Endothelial cell of umbilical vein (primary cell): ENCODE measurements around the gene CACNA1B. TPM values are rescaled to one million over a fixed set of nuclear protein-coding genes. Genes with fewer than 3 reads are reported as not detected.

Source experiments
- BruUV-seq: library from RNA; stranded (reverse); fragments of 400-500 nt; replicated peaks from 2 replicates; lab custom pipeline; 2021; lab: Mats Ljungman, UMichigan
- CTCF ChIA-PET: fragments of 300-600, 350-600 bp; sonication (Branson Sonifier 250); formaldehyde crosslinking; loops from one replicate; lab custom pipeline; 2021; ENCODE audit warnings: antibody characterized with exemption, inconsistent platforms; lab: Charles Lee
- POLR2A ChIA-PET: fragments of 300-600, 350-600 bp; sonication (Branson Sonifier 250); formaldehyde crosslinking; loops from one replicate; lab custom pipeline; 2021; ENCODE audit warnings: antibody characterized with exemption, inconsistent platforms; lab: Charles Lee
- DNase-seq: peaks from one replicate; pipeline ENCODE4 v3.0.0-alpha.2; 2011; ENCODE audit warnings: low read depth, low spot score
- FAIRE-seq: peaks from 2 replicates; lab custom pipeline; 2011; peaks lifted over from hg19 to GRCh38; lab: Jason Lieb, UNC
- H2AFZ ChIP-seq: 2 replicates; pipeline ENCODE4 v1.6.0; 2012; ENCODE audit warnings: low read depth, low read length, control low read depth, inconsistent platforms
- H3K27ac ChIP-seq: 2 replicates; pipeline ENCODE4 v1.5.1; 2011; ENCODE audit warnings: low read depth, mild to moderate bottlenecking, control low read depth, low read length, moderate library complexity; ENCODE audit not compliant: insufficient read depth
- H3K27me3 ChIP-seq, 2 experiments: 2 replicates each; pipeline versions ENCODE4 v1.6.0 to v1.6.1; 2011; ENCODE audit warnings: low read length in 2 of 2, mixed read lengths in 1 of 2; ENCODE audit not compliant: control insufficient read depth in 2 of 2, insufficient read depth in 2 of 2
- H3K36me3 ChIP-seq, 2 experiments: 2 replicates in 1 of 2; 3 replicates in 1 of 2; pipeline ENCODE4 v1.5.1; 2011; ENCODE audit warnings: low read length in 2 of 2, mild to moderate bottlenecking in 1 of 2, moderate library complexity in 1 of 2; ENCODE audit not compliant: control insufficient read depth in 2 of 2, insufficient read depth in 2 of 2; ENCODE audit errors: extremely low read depth in 1 of 2
- H3K4me1 ChIP-seq: 3 replicates; pipeline ENCODE4 v1.5.1; 2011; ENCODE audit warnings: mild to moderate bottlenecking, low read length; ENCODE audit not compliant: control insufficient read depth, insufficient read depth; ENCODE audit errors: extremely low read depth
- H3K4me2 ChIP-seq: 2 replicates; pipeline ENCODE4 v1.6.1; 2011; ENCODE audit warnings: low read length, control low read depth, mixed read lengths; ENCODE audit not compliant: insufficient read depth
- H3K4me3 ChIP-seq, 3 experiments: fragments of 200-600 bp in 1 of 3; sonication (generic), shearing (Covaris generic) in 1 of 3; replicated peaks in 1 of 3; 2 replicates each; pipeline ENCODE4 v1.5.1; 2011 to 2016; ENCODE audit warnings: control low read depth in 3 of 3, low read length in 3 of 3, mild to moderate bottlenecking in 2 of 3, inconsistent platforms in 1 of 3, low read depth in 1 of 3, moderate library complexity in 1 of 3; ENCODE audit not compliant: insufficient read depth in 1 of 3
- H3K79me2 ChIP-seq: 2 replicates; pipeline ENCODE4 v1.6.0; 2012; ENCODE audit warnings: low read length, inconsistent platforms; ENCODE audit not compliant: control insufficient read depth, insufficient read depth
- H3K9ac ChIP-seq: replicated peaks from 2 replicates; pipeline ENCODE3; 2011; ENCODE audit warnings: low read length, control low read depth; ENCODE audit not compliant: insufficient read depth; ENCODE audit errors: extremely low read depth
- H3K9me1 ChIP-seq: replicated peaks from 3 replicates; pipeline ENCODE4 v1.6.0; 2011; ENCODE audit warnings: mild to moderate bottlenecking, low read length; ENCODE audit not compliant: control insufficient read depth, insufficient read depth; ENCODE audit errors: extremely low read depth
- H3K9me3 ChIP-seq: replicated peaks from 2 replicates; pipeline ENCODE4 v1.5.1; 2012; ENCODE audit warnings: low read length, inconsistent platforms; ENCODE audit not compliant: control insufficient read depth, insufficient read depth
- H4K20me1 ChIP-seq: replicated peaks from 2 replicates; pipeline ENCODE3; 2011; ENCODE audit warnings: mild to moderate bottlenecking, low read length; ENCODE audit not compliant: control insufficient read depth, insufficient read depth; ENCODE audit errors: extremely low read depth
- CTCF ChIP-seq, 2 donors: IDR thresholded peaks; 1 replicate in 1 of 2; 2 replicates in 1 of 2; pipeline ENCODE4 v1.5.1; 2011; ENCODE audit warnings: low read length in 2 of 2, mild to moderate bottlenecking in 2 of 2, moderate library complexity in 2 of 2, control low read depth in 1 of 2, inconsistent platforms in 1 of 2, low read depth in 1 of 2; ENCODE audit not compliant: insufficient read depth in 1 of 2; ENCODE audit errors: extremely low read depth in 1 of 2
- EZH2 ChIP-seq: IDR thresholded peaks from 2 replicates; pipeline ENCODE4 v1.6.1; 2012; ENCODE audit warnings: borderline replicate concordance, low read depth, mild to moderate bottlenecking, moderate library complexity, low read length, inconsistent platforms; ENCODE audit not compliant: severe bottlenecking
- GATA2 ChIP-seq: IDR thresholded peaks from 2 replicates; pipeline ENCODE4 v1.7.0; 2011; ENCODE audit warnings: low read depth, mild to moderate bottlenecking, moderate library complexity, mixed read lengths, low read length; ENCODE audit not compliant: insufficient read length, insufficient read depth
- POLR2A ChIP-seq: IDR thresholded peaks from 2 replicates; pipeline ENCODE4 v1.6.1; 2012; ENCODE audit warnings: low read depth, mild to moderate bottlenecking, control low read depth, low read length
- POLR2AphosphoS5 ChIP-seq: IDR thresholded peaks from 2 replicates; pipeline ENCODE4 v1.6.1; 2012; ENCODE audit warnings: low read depth, mild to moderate bottlenecking, control low read depth, low read length, moderate library complexity; ENCODE audit not compliant: insufficient read depth
- dilution Hi-C: fragments of 300-500 bp; cut with MboI; formaldehyde crosslinking; loops from one replicate; pipeline ENCODE4 v1.15.0; 2019; ENCODE audit warnings: low sequenced_read_pairs; ENCODE audit not compliant: extremely low pct_ligation_motif_present
- intact Hi-C: fragments of 100-400 bp; cut with micrococcal nuclease; formaldehyde crosslinking; loops from one replicate; pipeline ENCODE4 v1.10.0; 2022
- polyA plus RNA-seq, 4 experiments: library from polyadenylated mRNA; depleted of rRNA in 3 of 4; stranded (reverse) in 3 of 4; unstranded in 1 of 4; fragments of >200 nt; gene quantifications; 2 replicates each; pipeline versions ENCODE4 v1.2.1 to v1.2.3, GENCODE V29; 2011 to 2012; ENCODE audit warnings: missing spikeins in 1 of 4
- total RNA-seq: library from RNA; stranded (reverse); gene quantifications from 2 replicates; pipeline ENCODE4 v1.2.3, GENCODE V29; 2021

CACNA1B gene
- total and polyA plus RNA-seq, 2 donors (not counting 3 experiments of a cell fraction or from before 2014, with no cell fraction given): 0.11 to 0.41 TPM

GRCh38 chr9:137899551-137900360 is 22.2 kb downstream of the CACNA1B start:
- Histone ChIP-seq H4K20me1 (no peaks in the 10 kb centered on the region), H3K9me1 (no peaks in the 10 kb centered on the region), H3K27me3 (no peaks in the 10 kb centered on the region), H3K79me2 (no peaks in the 10 kb centered on the region), H3K4me1 (no peaks in the 10 kb centered on the region), H3K9ac (no peak overlapping the region), H3K9me3 (no peaks in the 10 kb centered on the region), H3K4me2 (no peak overlapping the region), H3K4me3 (no peak overlapping the region), H3K27ac (no peak overlapping the region), H2AFZ (no peak overlapping the region), H3K36me3 (no peaks in the 10 kb centered on the region)
- POLR2A ChIA-PET: no interaction called here
- DNase-seq: no peak
- dilution Hi-C loops: no loop called here
- no TSS peak for BruUV-seq
- intact Hi-C loops: no loop called here
- no peak for FAIRE-seq
- TF ChIP-seq CTCF (IDR thresholded peaks at IDR 0.05; ENCODE audit: extremely low read depth in 1 of 2, insufficient read depth in 1 of 2, low read depth in 1 of 2, low read length in 2 of 2): no peak
- no peak for TF ChIP-seq POLR2A
- no peak for TF ChIP-seq GATA2
- no peak for TF ChIP-seq EZH2
- TF ChIP-seq POLR2AphosphoS5: no peak
- CTCF ChIA-PET: no interaction called here
